Prostate gland (tissue), 2 donors: ENCODE results near the gene SH2B3. TPM values are rescaled to one million over a fixed set of nuclear protein-coding genes. Genes with fewer than 3 reads are reported as not detected.
A peak's percentile ranks its signal among the peaks of the same experiment; 100 is the strongest.
"Not testable (repeated sequence)": the region's sequence is repeated elsewhere in the genome, so short reads cannot be mapped to it uniquely, and the experiment has no call there.

Experiments used
- DNase-seq: peaks from one replicate; pipeline ENCODE4 v3.0.0-alpha.2; 2019; ENCODE audit warnings: low spot score
- H3K27ac ChIP-seq, 2 donors: fragments of 200-600 bp; sonication (generic); 2 replicates each; pipeline ENCODE4 v1.5.1; 2017 to 2019
- H3K27me3 ChIP-seq: fragments of 200-600 bp; sonication (generic); replicated peaks from 2 replicates; pipeline ENCODE4 v1.5.1; 2019; ENCODE audit not compliant: insufficient read depth
- H3K36me3 ChIP-seq, 2 donors: fragments of 200-600 bp; sonication (generic); 1 replicate in 1 of 2; 2 replicates in 1 of 2; pipeline versions ENCODE4 v1.5.1 to v1.8.1; 2017 to 2019
- H3K4me1 ChIP-seq: fragments of 200-600 bp; sonication (generic); replicated peaks from 2 replicates; pipeline ENCODE4 v1.5.1; 2019
- H3K4me3 ChIP-seq, 2 donors: fragments of 200-600 bp; sonication (generic); 2 replicates each; pipeline ENCODE4 v1.5.1; 2017 to 2019
- H3K9me3 ChIP-seq: fragments of 200-600 bp; sonication (generic); 2 replicates; pipeline ENCODE4 v1.5.1; 2017
- CTCF ChIP-seq, 4 experiments: fragments of 200-600 bp in 2 of 4; fragments of 450-650 bp in 2 of 4; sonication (generic) in 2 of 4; IDR thresholded peaks; 1 replicate in 3 of 4; 2 replicates in 1 of 4; pipeline ENCODE4 v1.5.1; 2016 to 2019; ENCODE audit warnings: antibody characterized with exemption in 4 of 4, mild to moderate bottlenecking in 2 of 4, moderate library complexity in 2 of 4
- POLR2A ChIP-seq: fragments of 450-650 bp; IDR thresholded peaks from one replicate; pipeline ENCODE4 v1.6.1; 2016; ENCODE audit warnings: antibody characterized with exemption, mild to moderate bottlenecking
- POLR2AphosphoS5 ChIP-seq: sonication (generic); formaldehyde crosslinking; IDR thresholded peaks from one replicate; pipeline ENCODE4 v1.6.1; 2017; ENCODE audit warnings: antibody characterized with exemption
- WGBS: methylation state at CpG from one replicate; pipeline ENCODE4 v1.1.5; 2018; 5-methylcytosine and 5-hydroxymethylcytosine counted together
- intact Hi-C: fragments of 100-400 bp; cut with DNase I; formaldehyde crosslinking; loops from one replicate; pipeline ENCODE4 v1.14.2; 2022
- total RNA-seq, 2 donors: library from RNA; depleted of rRNA; stranded (reverse); fragments of >200 nt; gene quantifications; one replicate each; pipeline ENCODE4 v1.1.0, GENCODE V29; 2016

Gene SH2B3
- total RNA-seq, 2 donors from 2014 or later: 13.3 to 34.8 TPM

- no peaks in the 10 kb centered on the region for H3K9me3 ChIP-seq
- H3K4me1 ChIP-seq: peaks cover 5% of the 10 kb centered on the region
- H3K27me3 ChIP-seq: no peaks in the 10 kb centered on the region
- no peak overlapping the region for H3K27ac ChIP-seq
- intact Hi-C loops: no loop called here
- TF ChIP-seq POLR2A (no peak), CTCF (IDR thresholded peaks at IDR 0.05) (no peak)
- H3K36me3 ChIP-seq: no peaks in the 10 kb centered on the region
- WGBS: 96% methylated on average over 6 of the region's 6 CpGs
- no peak overlapping the region for H3K4me3 ChIP-seq
- no peak for DNase-seq
Measured at GRCh38 chr12:111401167-111401605, 4.5 kb upstream of the SH2B3 start.

- H3K4me3 ChIP-seq: peak overlapping the region in 1 of 2 donors; percentile 13
- WGBS: 82% methylated on average over 9 of the region's 9 CpGs
- H3K27me3 ChIP-seq, DNase-seq, H3K9me3 ChIP-seq, intact Hi-C loops, H3K36me3 ChIP-seq, H3K4me1 ChIP-seq: not testable (repeated sequence)
- H3K27ac ChIP-seq: peak overlapping the region; percentile 80 to 85
Measured at GRCh38 chr12:111402490-111402824, 3.3 kb upstream of the SH2B3 start.

GRCh38 chr12:111404362-111405148 is 1.2 kb upstream of the SH2B3 start:
- peak overlapping the region; percentile 68 to 80 for H3K27ac ChIP-seq
- no peaks in the 10 kb centered on the region for H3K9me3 ChIP-seq
- no peaks in the 10 kb centered on the region for H3K27me3 ChIP-seq
- WGBS: 45% methylated on average over 21 of the region's 21 CpGs
- peaks cover 5% of the 10 kb centered on the region for H3K4me1 ChIP-seq
- peak overlapping the region; percentile 84 to 93 for H3K4me3 ChIP-seq
- no peaks in the 10 kb centered on the region for H3K36me3 ChIP-seq
- no peak for TF ChIP-seq POLR2A
- no peak for TF ChIP-seq CTCF (IDR thresholded peaks at IDR 0.05)
- no peak for TF ChIP-seq POLR2AphosphoS5
- intact Hi-C loops: loop anchor here (5.0 kb wide), 1 partner anchor 48 kb away; no protein-coding TSS in a partner anchor
- DNase-seq: no peak

GRCh38 chr12:111405149-111405858 is 419 bp upstream of the SH2B3 start:
- DNase-seq: peak; percentile 83

More at GRCh38 chr12:111405149-111405858, 419 bp upstream of the SH2B3 start:
- no peaks in the 10 kb centered on the region for H3K9me3 ChIP-seq
- H3K27ac ChIP-seq: peak overlapping the region; percentile 67 to 68
- peak overlapping the region; percentile 84 to 93 for H3K4me3 ChIP-seq
- H3K27me3 ChIP-seq: no peaks in the 10 kb centered on the region
- no peaks in the 10 kb centered on the region for H3K36me3 ChIP-seq
- 5% methylated on average over 34 of the region's 59 CpGs for WGBS
- TF ChIP-seq CTCF (IDR thresholded peaks at IDR 0.05) (peak in 3 of 4 experiments; percentile 26 to 61 (median 61)), POLR2A (no peak), POLR2AphosphoS5 (peak; percentile 49)
- intact Hi-C loops: loop anchor here (5.0 kb wide), 1 partner anchor 47 kb away; no protein-coding TSS in a partner anchor
- H3K4me1 ChIP-seq: peaks cover 5% of the 10 kb centered on the region
